GM18526 (cell line): ENCODE measurements around the gene DMTF1.

Experiments used
- POLR2A ChIP-seq: IDR thresholded peaks from 3 replicates; pipeline ENCODE4 v1.6.1; 2011; ENCODE audit not compliant: insufficient read length; ENCODE audit errors: extremely low read depth

Gene DMTF1

GRCh38 chr7:87131771-87132170, 20.5 kb upstream of the DMTF1 start:
- TF ChIP-seq POLR2A: no peak

GRCh38 chr7:87137271-87137670, 15.0 kb upstream of the DMTF1 start:
- no peak for TF ChIP-seq POLR2A

DNA sequence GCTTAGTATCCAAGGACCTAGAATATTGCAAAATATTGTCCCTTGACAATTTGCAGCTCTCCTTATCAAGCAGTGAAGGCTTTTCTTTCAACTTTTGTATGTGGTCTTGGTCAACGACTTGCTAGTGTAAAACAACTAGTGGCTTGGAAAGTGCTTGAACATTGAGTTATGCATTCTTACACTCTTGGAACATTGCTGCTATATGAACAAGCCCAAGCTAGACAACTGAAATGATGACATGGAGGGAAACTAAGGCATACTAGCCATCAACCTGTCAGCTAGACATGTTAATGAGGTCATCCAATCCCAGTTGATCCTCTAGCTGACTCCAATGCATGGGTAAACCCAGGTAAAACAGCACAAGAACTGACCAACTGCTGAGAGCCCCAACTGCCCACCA, 12.7 kb upstream of the DMTF1 start:
- TF ChIP-seq POLR2A: no peak

DNA sequence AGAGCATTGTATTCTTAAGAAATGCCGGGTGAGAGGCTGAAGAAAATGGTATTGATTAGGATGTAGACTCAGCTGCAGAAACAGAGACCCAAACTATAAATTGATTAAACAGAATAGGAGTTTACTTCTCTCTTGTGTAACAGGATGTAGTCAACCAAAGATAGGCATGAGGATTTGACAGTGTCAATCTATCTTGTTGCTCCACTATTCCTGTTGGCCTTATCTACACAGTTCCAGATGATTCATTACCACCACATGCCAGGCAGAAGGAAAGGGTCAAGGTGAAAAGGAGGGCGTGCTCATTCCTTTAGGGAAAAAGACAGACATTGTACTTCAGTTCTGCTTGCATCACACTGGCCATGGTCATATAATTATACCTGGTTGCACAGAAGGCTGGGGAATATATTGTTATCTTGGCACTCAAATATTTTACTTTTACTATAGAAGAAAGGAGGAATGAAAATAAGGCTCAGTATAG, 11.9 kb upstream of the DMTF1 start:
- no peak for TF ChIP-seq POLR2A

GRCh38 chr7:87144173-87144657, 8.0 kb upstream of the DMTF1 start:
- TF ChIP-seq POLR2A: no peak

DNA sequence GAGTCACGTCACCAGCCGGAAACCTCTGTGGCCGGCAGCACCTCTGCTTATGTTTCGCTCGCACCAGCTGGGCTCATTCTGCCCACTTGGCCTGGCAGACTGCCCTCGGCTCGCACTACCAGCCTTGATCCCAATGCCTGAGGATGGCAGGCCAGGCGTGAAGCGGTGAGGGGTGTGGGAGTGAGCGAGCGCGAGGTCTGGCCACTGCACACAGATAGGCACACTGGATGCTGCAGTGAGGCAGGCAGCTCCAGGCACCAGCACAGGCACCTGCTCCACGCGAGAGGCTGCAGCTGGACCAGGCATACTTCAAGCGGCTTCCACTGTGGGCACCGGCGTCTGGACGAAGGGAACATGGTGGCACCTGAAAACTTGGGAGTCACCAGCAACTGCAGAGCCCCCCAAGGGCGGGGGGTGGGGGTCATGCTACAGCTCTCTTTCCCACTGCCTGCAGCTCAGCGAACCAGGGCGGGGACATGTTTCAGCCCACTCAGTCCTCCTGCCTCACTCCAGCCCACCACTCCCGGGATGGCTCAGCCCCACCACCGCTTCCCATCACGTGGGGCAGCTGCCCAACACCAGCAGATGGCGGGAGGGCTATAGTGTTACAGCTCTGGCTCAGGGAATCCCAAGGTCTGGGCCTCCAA, 5.4 kb upstream of the DMTF1 start:
- no peak for TF ChIP-seq POLR2A

GRCh38 chr7:87147500-87147899, 4.8 kb upstream of the DMTF1 start:
- no peak for TF ChIP-seq POLR2A

GRCh38 chr7:87148332-87148955, 3.8 kb upstream of the DMTF1 start:
- no peak for TF ChIP-seq POLR2A

- TF ChIP-seq POLR2A: no peak
Observed at GRCh38 chr7:87151002-87151728, 1.1 kb upstream of the DMTF1 start.

- TF ChIP-seq POLR2A: no peak
Observed at GRCh38 chr7:87151729-87152111, 533 bp upstream of the DMTF1 start.

GRCh38 chr7:87152897-87153641, 816 bp downstream of the DMTF1 start:
- no peak for TF ChIP-seq POLR2A

GRCh38 chr7:87154166-87154565, 1.9 kb downstream of the DMTF1 start:
- no peak for TF ChIP-seq POLR2A

DNA sequence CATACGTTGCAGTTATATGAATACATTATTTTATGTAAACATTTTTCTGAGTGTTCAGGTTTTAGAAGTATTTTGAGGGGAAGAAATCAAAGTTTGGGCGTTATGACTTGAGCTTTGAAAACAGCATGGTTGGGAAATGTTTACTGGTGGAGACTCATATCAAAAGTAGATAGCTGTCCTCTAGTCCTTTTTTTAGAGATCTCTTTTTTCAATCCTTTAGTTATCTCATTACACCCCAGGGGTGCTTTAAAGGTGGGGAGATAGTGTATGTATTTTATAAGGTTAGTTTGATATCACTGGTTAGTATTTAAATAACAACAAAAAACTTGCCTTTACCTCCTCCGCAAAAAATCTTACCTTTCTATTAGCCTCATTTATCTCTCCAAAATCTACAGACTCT, 2.3 kb downstream of the DMTF1 start:
- TF ChIP-seq POLR2A: no peak

DNA sequence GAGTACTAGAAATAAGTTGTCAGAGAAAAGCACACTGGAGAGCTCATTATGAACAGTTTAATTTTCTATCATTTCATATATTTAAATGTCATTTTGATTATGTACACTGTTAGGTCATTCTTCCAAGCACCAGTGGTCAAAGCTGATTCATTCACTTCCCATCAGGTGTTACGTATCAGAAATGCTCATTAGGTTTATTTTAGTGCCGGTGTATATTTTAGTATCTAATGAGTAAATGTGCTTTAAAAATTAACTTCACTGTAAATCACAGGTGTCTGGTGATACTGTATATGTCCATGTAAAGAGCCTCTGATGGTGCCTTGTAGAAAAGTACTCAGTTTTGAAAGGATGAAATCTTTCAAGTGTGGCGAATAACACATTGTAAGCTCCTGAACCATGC, 3.5 kb downstream of the DMTF1 start:
- TF ChIP-seq POLR2A: no peak

DNA sequence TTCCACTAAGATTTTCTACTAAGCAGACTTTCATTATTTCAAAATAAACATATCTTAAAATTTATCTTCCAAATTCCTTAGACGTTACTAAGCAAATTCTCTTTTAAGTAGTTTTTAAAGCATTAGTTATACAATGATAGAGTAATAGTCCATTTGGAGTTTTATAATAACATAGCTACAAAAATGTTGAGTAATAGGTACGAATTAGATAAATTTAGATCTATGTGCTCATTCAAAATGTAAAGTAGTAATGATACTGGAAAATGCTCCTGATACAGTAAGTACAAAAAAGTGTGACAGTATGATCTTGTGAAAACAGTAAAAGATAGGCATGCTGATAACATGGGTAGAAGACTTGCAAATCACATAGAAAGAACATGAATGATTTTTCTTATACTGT, 4.5 kb downstream of the DMTF1 start:
- TF ChIP-seq POLR2A: no peak
